ENCODE measurements around the gene ATXN7L1.

The ATXN7L1 gene

GRCh38 chr7:105840981-105841749 lies 35.2 kb downstream of the ATXN7L1 start:
- no peaks in the 10 kb centered on the region for H3K27me3 ChIP-seq (replicated peaks; ENCODE audit: insufficient read depth, low read length)
- H3K9me3 ChIP-seq (replicated peaks; ENCODE audit: insufficient read depth, low read length) = no peaks in the 10 kb centered on the region
- H4K20me1 ChIP-seq (ENCODE audit: insufficient read depth, low read length) = no peaks in the 10 kb centered on the region
- H3K36me3 ChIP-seq (replicated peaks; ENCODE audit: insufficient read depth, low read length) = no peaks in the 10 kb centered on the region
- H3K9me2 ChIP-seq (replicated peaks; ENCODE audit: insufficient read depth, low read length) = no peaks in the 10 kb centered on the region
- H2AFZ ChIP-seq (ENCODE audit: low read length) = no peak overlapping the region
- H3K9ac ChIP-seq (ENCODE audit: low read length) = no peak overlapping the region
- no peaks in the 10 kb centered on the region for H3F3A ChIP-seq (ENCODE audit: insufficient read depth, low read length)
- DNase-seq = no peak
- H3K4me3 ChIP-seq (ENCODE audit: low read length) = no peak overlapping the region
- no peak for TF ChIP-seq EZH2phosphoT487 (IDR thresholded peaks at IDR 0.05; ENCODE audit: low read length)
- H3K27ac ChIP-seq (ENCODE audit: low read length) = no peak overlapping the region
- H3K4me2 ChIP-seq (ENCODE audit: low read depth, low read length) = no peak overlapping the region
- no peaks in the 10 kb centered on the region for H3K79me2 ChIP-seq (ENCODE audit: low read length)
- H3K4me1 ChIP-seq (ENCODE audit: low read length) = no peaks in the 10 kb centered on the region

GRCh38 chr7:105839266-105839665 lies 37.1 kb downstream of the ATXN7L1 start:
- no peaks in the 10 kb centered on the region for H3K9me2 ChIP-seq (replicated peaks; ENCODE audit: insufficient read depth, low read length)
- no peak overlapping the region for H3K27ac ChIP-seq (ENCODE audit: low read length)
- H3K4me3 ChIP-seq (ENCODE audit: low read length) = no peak overlapping the region
- TF ChIP-seq CTCF (IDR thresholded peaks at IDR 0.05; ENCODE audit: low read length) = no peak
- TF ChIP-seq EZH2 (optimal IDR thresholded peaks at IDR 0.05; ENCODE audit: low read depth, low read length) = no peak
- no peak for TF ChIP-seq EZH2phosphoT487 (IDR thresholded peaks at IDR 0.05; ENCODE audit: low read length)
- H3K4me1 ChIP-seq (ENCODE audit: low read length) = no peaks in the 10 kb centered on the region
- no peaks in the 10 kb centered on the region for H3K27me3 ChIP-seq (replicated peaks; ENCODE audit: insufficient read depth, low read length)
- H3K9ac ChIP-seq (ENCODE audit: low read length) = no peak overlapping the region
- H3K9me3 ChIP-seq (replicated peaks; ENCODE audit: insufficient read depth, low read length) = no peaks in the 10 kb centered on the region
- H2AFZ ChIP-seq (ENCODE audit: low read length) = no peak overlapping the region
- H3F3A ChIP-seq (ENCODE audit: insufficient read depth, low read length) = no peaks in the 10 kb centered on the region
- no peaks in the 10 kb centered on the region for H3K79me2 ChIP-seq (ENCODE audit: low read length)
- H3K36me3 ChIP-seq (replicated peaks; ENCODE audit: insufficient read depth, low read length) = no peaks in the 10 kb centered on the region
- no peaks in the 10 kb centered on the region for H4K20me1 ChIP-seq (ENCODE audit: insufficient read depth, low read length)
- DNase-seq = no peak
- no peak overlapping the region for H3K4me2 ChIP-seq (ENCODE audit: low read depth, low read length)

- H3K27ac ChIP-seq (ENCODE audit: low read length) = no peak overlapping the region
- DNase-seq = no peak
- H3K4me3 ChIP-seq (ENCODE audit: low read length) = no peak overlapping the region
These were observed 37.7 kb downstream of the ATXN7L1 start for GRCh38 chr7:105838627-105839231.

More at GRCh38 chr7:105838627-105839231, 37.7 kb downstream of the ATXN7L1 start:
- Histone ChIP-seq H3K27me3 (replicated peaks; ENCODE audit: insufficient read depth, low read length) (no peaks in the 10 kb centered on the region), H3K9ac (ENCODE audit: low read length) (no peak overlapping the region), H3F3A (ENCODE audit: insufficient read depth, low read length) (no peaks in the 10 kb centered on the region), H3K9me2 (replicated peaks; ENCODE audit: insufficient read depth, low read length) (no peaks in the 10 kb centered on the region), H3K36me3 (replicated peaks; ENCODE audit: insufficient read depth, low read length) (no peaks in the 10 kb centered on the region), H3K79me2 (ENCODE audit: low read length) (no peaks in the 10 kb centered on the region), H3K4me2 (ENCODE audit: low read depth, low read length) (no peak overlapping the region), H3K9me3 (replicated peaks; ENCODE audit: insufficient read depth, low read length) (no peaks in the 10 kb centered on the region), H2AFZ (ENCODE audit: low read length) (no peak overlapping the region), H3K4me1 (ENCODE audit: low read length) (no peaks in the 10 kb centered on the region), H4K20me1 (ENCODE audit: insufficient read depth, low read length) (no peaks in the 10 kb centered on the region)
- TF ChIP-seq EZH2phosphoT487 (IDR thresholded peaks at IDR 0.05; ENCODE audit: low read length) (no peak), CTCF (IDR thresholded peaks at IDR 0.05; ENCODE audit: low read length) (no peak)

All from MM.1S (cell line).